ENCODE data around the gene SDF2.

DNA sequence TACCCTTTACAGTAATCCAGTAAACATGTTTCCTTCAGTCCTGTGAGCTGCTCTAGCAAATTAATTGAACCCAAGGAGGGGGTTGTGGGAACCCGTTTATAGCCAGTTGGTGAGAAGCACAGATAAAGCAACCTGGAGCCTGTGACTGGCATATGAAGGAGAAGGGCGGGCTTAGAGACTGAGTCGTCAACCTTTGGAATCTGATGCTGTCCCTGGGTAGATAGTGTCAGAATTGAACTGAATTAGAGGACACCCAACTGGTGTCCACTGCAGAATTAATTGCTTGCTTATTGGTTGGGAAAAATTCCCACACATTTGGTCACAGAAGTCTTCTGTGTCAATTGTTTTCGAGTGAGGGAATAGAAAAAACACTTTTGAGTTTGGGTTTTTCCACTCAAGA, 34.9 kb downstream of the SDF2 start:
- TF ChIP-seq, protein P1, sequence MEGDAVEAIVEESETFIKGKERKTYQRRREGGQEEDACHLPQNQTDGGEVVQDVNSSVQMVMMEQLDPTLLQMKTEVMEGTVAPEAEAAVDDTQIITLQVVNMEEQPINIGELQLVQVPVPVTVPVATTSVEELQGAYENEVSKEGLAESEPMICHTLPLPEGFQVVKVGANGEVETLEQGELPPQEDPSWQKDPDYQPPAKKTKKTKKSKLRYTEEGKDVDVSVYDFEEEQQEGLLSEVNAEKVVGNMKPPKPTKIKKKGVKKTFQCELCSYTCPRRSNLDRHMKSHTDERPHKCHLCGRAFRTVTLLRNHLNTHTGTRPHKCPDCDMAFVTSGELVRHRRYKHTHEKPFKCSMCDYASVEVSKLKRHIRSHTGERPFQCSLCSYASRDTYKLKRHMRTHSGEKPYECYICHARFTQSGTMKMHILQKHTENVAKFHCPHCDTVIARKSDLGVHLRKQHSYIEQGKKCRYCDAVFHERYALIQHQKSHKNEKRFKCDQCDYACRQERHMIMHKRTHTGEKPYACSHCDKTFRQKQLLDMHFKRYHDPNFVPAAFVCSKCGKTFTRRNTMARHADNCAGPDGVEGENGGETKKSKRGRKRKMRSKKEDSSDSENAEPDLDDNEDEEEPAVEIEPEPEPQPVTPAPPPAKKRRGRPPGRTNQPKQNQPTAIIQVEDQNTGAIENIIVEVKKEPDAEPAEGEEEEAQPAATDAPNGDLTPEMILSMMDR (IDR thresholded peaks at IDR 0.05): no peak
- TF ChIP-seq POLR2A (IDR thresholded peaks at IDR 0.05): no peak
